ENCODE results near the gene ARSG. TPM values are rescaled to one million over a fixed set of nuclear protein-coding genes. Genes with fewer than 3 reads are reported as not detected.

ARSG gene
- total and polyA plus RNA-seq, 10 of the 15 experiments (the other 5 are each of a cell fraction or from before 2014, with no cell fraction given): 2.9 to 13.5 (median 7.6) TPM

DNA sequence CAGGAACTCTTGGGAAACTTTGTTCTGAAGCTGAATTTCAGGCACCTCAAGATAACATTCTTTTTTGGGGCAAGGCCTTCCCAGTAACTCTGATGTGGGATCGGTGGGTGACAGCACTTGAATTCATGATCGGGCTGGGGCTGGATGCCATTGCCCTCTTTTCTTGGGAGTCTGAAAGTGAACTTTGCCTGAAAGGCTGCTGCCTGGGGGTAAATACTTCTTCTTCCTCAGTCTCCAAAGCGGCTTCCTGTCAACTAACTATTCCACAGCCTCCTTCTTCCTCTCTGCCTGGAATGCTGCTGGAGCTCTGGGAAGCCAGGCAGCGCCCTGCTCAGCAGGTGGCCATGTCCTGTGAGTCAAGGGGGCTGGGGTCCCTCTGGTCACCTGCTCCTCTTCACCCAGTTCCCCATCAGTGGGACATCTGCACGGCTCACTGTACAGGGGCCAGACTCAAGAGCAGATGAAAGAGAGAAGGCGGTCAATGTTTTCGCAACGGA lies 86.5 kb downstream of the ARSG start:
- SMC1A ChIA-PET (ENCODE audit: uncharacterized antibody, unreplicated experiment): no interaction called here
- Histone ChIP-seq H3K36me3 (ENCODE audit: control insufficient read depth in 2 of 2, insufficient read depth in 2 of 2, low read length in 1 of 2) (no peaks in the 10 kb centered on the region), H3K27me3 (replicated peaks in 1 of 2; ENCODE audit: control insufficient read depth in 2 of 2, insufficient read depth in 2 of 2, low read length in 1 of 2) (no peaks in the 10 kb centered on the region; a peak in 1 of 4 replicates), H3K9me3 (replicated peaks; ENCODE audit: control insufficient read depth, insufficient read depth, low read length) (no peaks in the 10 kb centered on the region), H3K4me3 (no peak overlapping the region), H2AFZ (ENCODE audit: control insufficient read depth, low read depth, low read length) (no peak overlapping the region), H3K79me2 (ENCODE audit: control insufficient read depth, insufficient read depth, low read length) (no peaks in the 10 kb centered on the region), H3K9ac (ENCODE audit: control insufficient read depth, insufficient read depth, low read length) (no peak overlapping the region), H3K27ac (ENCODE audit: control insufficient read depth, insufficient read depth) (no peak overlapping the region), H3K4me1 (ENCODE audit: control insufficient read depth, insufficient read depth, low read length) (no peaks in the 10 kb centered on the region), H4K20me1 (ENCODE audit: control insufficient read depth, insufficient read depth) (no peaks in the 10 kb centered on the region), H3K4me2 (ENCODE audit: control insufficient read depth, insufficient read depth) (no peak overlapping the region)
- 80% methylated on average over 8 of the region's 8 CpGs for whole genome bisulfite sequencing (ENCODE audit: insufficient coverage, insufficient replicate concordance, low lambda C conversion rate, missing lambda C conversion rate)
- no peak for TF ChIP-seq KAT2A (conservative IDR thresholded peaks at IDR 0.05; ENCODE audit: control insufficient read depth, low read depth, low read length)
- no peak for TF ChIP-seq ASH2L (IDR thresholded peaks at IDR 0.05; ENCODE audit: borderline replicate concordance, low read depth)
- TF ChIP-seq, protein P1, sequence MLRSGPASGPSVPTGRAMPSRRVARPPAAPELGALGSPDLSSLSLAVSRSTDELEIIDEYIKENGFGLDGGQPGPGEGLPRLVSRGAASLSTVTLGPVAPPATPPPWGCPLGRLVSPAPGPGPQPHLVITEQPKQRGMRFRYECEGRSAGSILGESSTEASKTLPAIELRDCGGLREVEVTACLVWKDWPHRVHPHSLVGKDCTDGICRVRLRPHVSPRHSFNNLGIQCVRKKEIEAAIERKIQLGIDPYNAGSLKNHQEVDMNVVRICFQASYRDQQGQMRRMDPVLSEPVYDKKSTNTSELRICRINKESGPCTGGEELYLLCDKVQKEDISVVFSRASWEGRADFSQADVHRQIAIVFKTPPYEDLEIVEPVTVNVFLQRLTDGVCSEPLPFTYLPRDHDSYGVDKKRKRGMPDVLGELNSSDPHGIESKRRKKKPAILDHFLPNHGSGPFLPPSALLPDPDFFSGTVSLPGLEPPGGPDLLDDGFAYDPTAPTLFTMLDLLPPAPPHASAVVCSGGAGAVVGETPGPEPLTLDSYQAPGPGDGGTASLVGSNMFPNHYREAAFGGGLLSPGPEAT (IDR thresholded peaks at IDR 0.05; ENCODE audit: low read depth): no peak
- TF ChIP-seq YY1 (IDR thresholded peaks at IDR 0.05; ENCODE audit: low read depth, low read length): no peak
- TF ChIP-seq, protein P2, sequence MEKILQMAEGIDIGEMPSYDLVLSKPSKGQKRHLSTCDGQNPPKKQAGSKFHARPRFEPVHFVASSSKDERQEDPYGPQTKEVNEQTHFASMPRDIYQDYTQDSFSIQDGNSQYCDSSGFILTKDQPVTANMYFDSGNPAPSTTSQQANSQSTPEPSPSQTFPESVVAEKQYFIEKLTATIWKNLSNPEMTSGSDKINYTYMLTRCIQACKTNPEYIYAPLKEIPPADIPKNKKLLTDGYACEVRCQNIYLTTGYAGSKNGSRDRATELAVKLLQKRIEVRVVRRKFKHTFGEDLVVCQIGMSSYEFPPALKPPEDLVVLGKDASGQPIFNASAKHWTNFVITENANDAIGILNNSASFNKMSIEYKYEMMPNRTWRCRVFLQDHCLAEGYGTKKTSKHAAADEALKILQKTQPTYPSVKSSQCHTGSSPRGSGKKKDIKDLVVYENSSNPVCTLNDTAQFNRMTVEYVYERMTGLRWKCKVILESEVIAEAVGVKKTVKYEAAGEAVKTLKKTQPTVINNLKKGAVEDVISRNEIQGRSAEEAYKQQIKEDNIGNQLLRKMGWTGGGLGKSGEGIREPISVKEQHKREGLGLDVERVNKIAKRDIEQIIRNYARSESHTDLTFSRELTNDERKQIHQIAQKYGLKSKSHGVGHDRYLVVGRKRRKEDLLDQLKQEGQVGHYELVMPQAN (conservative IDR thresholded peaks at IDR 0.05): no peak
- no peak for TF ChIP-seq SRF (IDR thresholded peaks at IDR 0.05; ENCODE audit: low read depth in 2 of 2, low read length in 2 of 2)
- no peak for TF ChIP-seq EED (IDR thresholded peaks at IDR 0.05; ENCODE audit: low read depth)
- TF ChIP-seq ZNF217 (IDR thresholded peaks at IDR 0.05): no peak
- no peak for TF ChIP-seq BHLHE40 (IDR thresholded peaks at IDR 0.05; ENCODE audit: borderline replicate concordance in 1 of 2, low read depth in 2 of 2, low read length in 1 of 2)
- TF ChIP-seq ATF7 (IDR thresholded peaks at IDR 0.05; ENCODE audit: low read depth): no peak
- no peak for TF ChIP-seq SPI1 (IDR thresholded peaks at IDR 0.05; ENCODE audit: borderline replicate concordance, insufficient read depth, low read depth, low read length)
- in situ Hi-C loops (cut with MboI) (no loop called here), intact Hi-C loops (cut with micrococcal nuclease; ENCODE audit: unreplicated experiment) (no loop called here)
- RAD21 ChIA-PET (ENCODE audit: unreplicated experiment): no interaction called here
- BruUV-seq (replicated peaks): no TSS peak
- DNase-seq (ENCODE audit: low read depth, low spot score) (no peak), ATAC-seq (no peak), FAIRE-seq (no peak)
- CTCF ChIA-PET: interaction anchor here (0.6 kb wide), 1 partner anchor 59 kb away, joined by 3 read pairs; no protein-coding TSS in a partner anchor
- POLR2A ChIA-PET: no interaction called here
